ENCODE data around the gene FNDC11. TPM values are rescaled to one million over a fixed set of nuclear protein-coding genes. Genes with fewer than 3 reads are reported as not detected.

FNDC11 gene
- total and polyA plus RNA-seq, 2 of the 13 experiments (the other 11 are each of a cell fraction or from before 2014, with no cell fraction given), result 0.07 TPM; not detected in 1

Other genes starting within 250 kb of the FNDC11 start
- not detected in 2 replicates for gene CHRNA4, start 192.8 kb upstream of the FNDC11 start, total RNA-seq (2016; rRNA removed; fragmentation: Illumina TruSeq; extraction: Trizol)
- gene CHRNA4, start 192.8 kb upstream of the FNDC11 start, polyA plus RNA-seq (2011; rRNA removed), result not detected in 2 replicates
- gene KCNQ2, start 81.5 kb upstream of the FNDC11 start, total RNA-seq (2016; rRNA removed; fragmentation: Illumina TruSeq; extraction: Trizol), result not detected in 2 replicates
- not detected in 2 replicates for gene KCNQ2, start 81.5 kb upstream of the FNDC11 start, polyA plus RNA-seq (2011; rRNA removed)
- gene EEF1A2, start 55.1 kb upstream of the FNDC11 start, total RNA-seq (2016; rRNA removed; fragmentation: Illumina TruSeq; extraction: Trizol), result 0.36 and 0.44 TPM in 2 replicates
- gene EEF1A2, start 55.1 kb upstream of the FNDC11 start, polyA plus RNA-seq (2011; rRNA removed), result 0.87 and 1.8 TPM in 2 replicates
- gene PPDPF, start 33.4 kb upstream of the FNDC11 start, total RNA-seq (2016; rRNA removed; fragmentation: Illumina TruSeq; extraction: Trizol), result 6.0 and 7.0 TPM in 2 replicates
- 1.8 and 2.2 TPM in 2 replicates for gene PPDPF, start 33.4 kb upstream of the FNDC11 start, polyA plus RNA-seq (2011; rRNA removed)
- not detected in 2 replicates for gene PTK6, start 16.8 kb upstream of the FNDC11 start, total RNA-seq (2016; rRNA removed; fragmentation: Illumina TruSeq; extraction: Trizol)
- gene PTK6, start 16.8 kb upstream of the FNDC11 start, polyA plus RNA-seq (2011; rRNA removed), result 0.07 and 0.08 TPM in 2 replicates
- not detected in 2 replicates for gene SRMS, start 6.4 kb upstream of the FNDC11 start, total RNA-seq (2016; rRNA removed; fragmentation: Illumina TruSeq; extraction: Trizol)
- gene SRMS, start 6.4 kb upstream of the FNDC11 start, polyA plus RNA-seq (2011; rRNA removed), result 0.09 TPM in 1 of 2 replicates, not detected in the other
- gene HELZ2, start 20.1 kb downstream of the FNDC11 start, total RNA-seq (2016; rRNA removed; fragmentation: Illumina TruSeq; extraction: Trizol), result 8.4 and 10.1 TPM in 2 replicates
- 9.6 and 16.1 TPM in 2 replicates for gene HELZ2, start 20.1 kb downstream of the FNDC11 start, polyA plus RNA-seq (2011; rRNA removed)
- gene GMEB2, start 72.9 kb downstream of the FNDC11 start, total RNA-seq (2016; rRNA removed; fragmentation: Illumina TruSeq; extraction: Trizol), result 11.6 and 12.4 TPM in 2 replicates
- 10.6 and 11.5 TPM in 2 replicates for gene GMEB2, start 72.9 kb downstream of the FNDC11 start, polyA plus RNA-seq (2011; rRNA removed)
- gene STMN3, start 99.3 kb downstream of the FNDC11 start, total RNA-seq (2016; rRNA removed; fragmentation: Illumina TruSeq; extraction: Trizol), result 28.1 and 48.3 TPM in 2 replicates
- gene STMN3, start 99.3 kb downstream of the FNDC11 start, polyA plus RNA-seq (2011; rRNA removed), result 21.0 and 28.5 TPM in 2 replicates
- 10.9 and 21.8 TPM in 2 replicates for gene RTEL1, start 104.2 kb downstream of the FNDC11 start, total RNA-seq (2016; rRNA removed; fragmentation: Illumina TruSeq; extraction: Trizol)
- 29.5 and 36.4 TPM in 2 replicates for gene RTEL1, start 104.2 kb downstream of the FNDC11 start, polyA plus RNA-seq (2011; rRNA removed)
- gene TNFRSF6B, start 142.5 kb downstream of the FNDC11 start, total RNA-seq (2016; rRNA removed; fragmentation: Illumina TruSeq; extraction: Trizol), result not detected in 2 replicates
- gene TNFRSF6B, start 142.5 kb downstream of the FNDC11 start, polyA plus RNA-seq (2011; rRNA removed), result 0.24 and 0.86 TPM in 2 replicates
- gene ARFRP1, start 153.8 kb downstream of the FNDC11 start, total RNA-seq (2016; rRNA removed; fragmentation: Illumina TruSeq; extraction: Trizol), result 33.7 and 51.1 TPM in 2 replicates
- gene ARFRP1, start 153.8 kb downstream of the FNDC11 start, polyA plus RNA-seq (2011; rRNA removed), result 32.0 and 42.8 TPM in 2 replicates
- 40.2 and 41.9 TPM in 2 replicates for gene ZGPAT, start 153.9 kb downstream of the FNDC11 start, total RNA-seq (2016; rRNA removed; fragmentation: Illumina TruSeq; extraction: Trizol)
- 23.0 and 32.8 TPM in 2 replicates for gene ZGPAT, start 153.9 kb downstream of the FNDC11 start, polyA plus RNA-seq (2011; rRNA removed)
- 51.5 and 61.5 TPM in 2 replicates for gene LIME1, start 182.5 kb downstream of the FNDC11 start, total RNA-seq (2016; rRNA removed; fragmentation: Illumina TruSeq; extraction: Trizol)
- gene LIME1, start 182.5 kb downstream of the FNDC11 start, polyA plus RNA-seq (2011; rRNA removed), result 13.0 and 23.5 TPM in 2 replicates
- 47.4 and 91.4 TPM in 2 replicates for gene SLC2A4RG, start 185.6 kb downstream of the FNDC11 start, total RNA-seq (2016; rRNA removed; fragmentation: Illumina TruSeq; extraction: Trizol)
- gene SLC2A4RG, start 185.6 kb downstream of the FNDC11 start, polyA plus RNA-seq (2011; rRNA removed), result 95.9 and 105 TPM in 2 replicates

Data from HepG2 (cell line).